Peyer's patch (tissue), 4 donors: ENCODE data around the gene RBM48. TPM values are rescaled to one million over a fixed set of nuclear protein-coding genes. Genes with fewer than 3 reads are reported as not detected.

Experiments used
- DNase-seq, 3 donors: peaks; one replicate each; pipeline ENCODE4 v3.0.0-alpha.2; 2017 to 2019
- H3K27ac ChIP-seq, 4 donors: fragments of 200-600 bp; sonication (generic); one replicate each; pipeline ENCODE4 v1.5.1; 2016 to 2019
- H3K27me3 ChIP-seq, 2 donors: fragments of 200-600 bp; sonication (generic); one replicate each; pipeline ENCODE4 v1.5.1; 2019
- H3K36me3 ChIP-seq, 3 donors: fragments of 200-600 bp; sonication (generic); one replicate each; pipeline ENCODE4 v1.5.1; 2016 to 2019
- H3K4me1 ChIP-seq, 4 donors: fragments of 200-600 bp; sonication (generic); one replicate each; pipeline ENCODE4 v1.5.1; 2016 to 2019
- H3K4me3 ChIP-seq, 4 donors: fragments of 200-600 bp; sonication (generic); 1 replicate in 3 of 4; 2 replicates in 1 of 4; pipeline ENCODE4 v1.5.1; 2016 to 2019; ENCODE audit warnings: mild to moderate bottlenecking in 1 of 4
- H3K9me3 ChIP-seq, 4 donors: fragments of 200-600 bp; sonication (generic); one replicate each; pipeline ENCODE4 v1.5.1; 2016 to 2019; ENCODE audit warnings: mild to moderate bottlenecking in 1 of 4
- CTCF ChIP-seq, 6 experiments: fragments of 450-650 bp in 4 of 6; fragments of 200-600 bp in 2 of 6; sonication (generic) in 1 of 6; IDR thresholded peaks; one replicate each; pipeline ENCODE4 v1.5.1; 2017 to 2019; ENCODE audit warnings: antibody characterized with exemption in 6 of 6, mild to moderate bottlenecking in 3 of 6, moderate library complexity in 1 of 6
- POLR2A ChIP-seq, 2 donors: fragments of 450-650 bp; IDR thresholded peaks; one replicate each; pipeline ENCODE4 v1.5.1; 2017; ENCODE audit warnings: antibody characterized with exemption in 2 of 2, mild to moderate bottlenecking in 2 of 2, moderate library complexity in 2 of 2
- total RNA-seq, 4 donors: library from RNA; depleted of rRNA; stranded (reverse); fragments of >200 nt; gene quantifications; one replicate each; pipeline ENCODE4 v1.1.0, GENCODE V29; 2016

The RBM48 gene
- total RNA-seq, 4 donors from 2014 or later: 8.7 to 17.3 (median 11.5) TPM

GRCh38 chr7:92506363-92506762 lies 22.2 kb upstream of the RBM48 start:
- Histone ChIP-seq H3K27me3 (no peaks in the 10 kb centered on the region), H3K36me3 (peaks cover 0 to 78% (median 0%) of the 10 kb centered on the region in 3 donors), H3K4me3 (no peak overlapping the region), H3K9me3 (no peaks in the 10 kb centered on the region), H3K27ac (no peak overlapping the region), H3K4me1 (no peaks in the 10 kb centered on the region)
- TF ChIP-seq POLR2A (IDR thresholded peaks at IDR 0.05) (no peak), CTCF (IDR thresholded peaks at IDR 0.05) (no peak)
- DNase-seq: no peak

- H3K4me1 ChIP-seq: no peaks in the 10 kb centered on the region
- H3K4me3 ChIP-seq: no peak overlapping the region
- H3K27me3 ChIP-seq: no peaks in the 10 kb centered on the region
- DNase-seq: no peak
- H3K9me3 ChIP-seq: no peaks in the 10 kb centered on the region
- peaks cover 0 to 64% (median 0%) of the 10 kb centered on the region in 3 donors for H3K36me3 ChIP-seq
- H3K27ac ChIP-seq: no peak overlapping the region
- TF ChIP-seq POLR2A (IDR thresholded peaks at IDR 0.05) (no peak), CTCF (IDR thresholded peaks at IDR 0.05) (no peak)
Observed at GRCh38 chr7:92508946-92509345, 19.6 kb upstream of the RBM48 start.

- no peak for DNase-seq
- Histone ChIP-seq H3K36me3 (peaks cover 0 to 44% (median 0%) of the 10 kb centered on the region in 3 donors), H3K27ac (no peak overlapping the region), H3K4me1 (no peaks in the 10 kb centered on the region), H3K4me3 (no peak overlapping the region), H3K9me3 (no peaks in the 10 kb centered on the region), H3K27me3 (no peaks in the 10 kb centered on the region)
- TF ChIP-seq POLR2A (IDR thresholded peaks at IDR 0.05) (no peak), CTCF (IDR thresholded peaks at IDR 0.05) (no peak)
Observed at GRCh38 chr7:92513167-92513902, 15.3 kb upstream of the RBM48 start.

- H3K4me3 ChIP-seq: no peak overlapping the region
- no peak for TF ChIP-seq CTCF (IDR thresholded peaks at IDR 0.05)
- TF ChIP-seq POLR2A (IDR thresholded peaks at IDR 0.05): no peak
- no peaks in the 10 kb centered on the region for H3K4me1 ChIP-seq
- no peaks in the 10 kb centered on the region for H3K9me3 ChIP-seq
- peaks cover 0 to 27% (median 0%) of the 10 kb centered on the region in 3 donors for H3K36me3 ChIP-seq
- H3K27ac ChIP-seq: no peak overlapping the region
- no peak for DNase-seq
- no peaks in the 10 kb centered on the region for H3K27me3 ChIP-seq
Observed at GRCh38 chr7:92517631-92518030, 11.0 kb upstream of the RBM48 start.

- DNase-seq: no peak
- H3K4me1 ChIP-seq: no peaks in the 10 kb centered on the region
- no peak for TF ChIP-seq CTCF (IDR thresholded peaks at IDR 0.05)
- TF ChIP-seq POLR2A (IDR thresholded peaks at IDR 0.05): no peak
- no peak overlapping the region for H3K27ac ChIP-seq
- H3K4me3 ChIP-seq: no peak overlapping the region
- H3K9me3 ChIP-seq: no peaks in the 10 kb centered on the region
- no peaks in the 10 kb centered on the region for H3K27me3 ChIP-seq
- H3K36me3 ChIP-seq: peaks cover 0 to 24% (median 0%) of the 10 kb centered on the region in 3 donors
Observed at GRCh38 chr7:92520024-92520423, 8.6 kb upstream of the RBM48 start.
